A673 (cell line): Measurements from ENCODE around the gene TEX9. TPM values are rescaled to one million over a fixed set of nuclear protein-coding genes. Genes with fewer than 3 reads are reported as not detected.

Source experiments
- BruUV-seq: library from RNA; stranded (reverse); fragments of 400-500 nt; replicated peaks from 2 replicates; lab custom pipeline; 2021; lab: Mats Ljungman, UMichigan
- CTCF ChIA-PET: fragments of 300-600 bp; sonication (Branson Sonifier 250); formaldehyde crosslinking; loops from one replicate; lab custom pipeline; 2022; ENCODE audit warnings: antibody characterized with exemption; lab: Charles Lee
- POLR2A ChIA-PET: fragments of 300-600 bp; sonication (Branson Sonifier 250); formaldehyde crosslinking; loops from one replicate; lab custom pipeline; 2022; ENCODE audit warnings: antibody characterized with exemption; ENCODE audit not compliant: low non-redundant PET; lab: Charles Lee
- DNase-seq: peaks from one replicate; pipeline ENCODE4 v3.0.0-alpha.2; 2015; ENCODE audit warnings: low spot score
- H3K27ac ChIP-seq: fragments of 200-600 bp; sonication (generic); 2 replicates; pipeline ENCODE4 v1.5.1; 2016; ENCODE audit warnings: mixed run types, low read depth, mild to moderate bottlenecking, mixed read lengths, antibody characterized with exemption, low read length; ENCODE audit not compliant: poor library complexity, severe bottlenecking
- H3K27me3 ChIP-seq: fragments of 200-600 bp; sonication (generic); replicated peaks from 2 replicates; pipeline ENCODE4 v1.6.1; 2017; ENCODE audit warnings: mixed run types, low read depth, mild to moderate bottlenecking, mixed read lengths, antibody characterized with exemption, low read length; ENCODE audit not compliant: insufficient read depth, poor library complexity
- H3K36me3 ChIP-seq: fragments of 200-600 bp; sonication (generic); 2 replicates; pipeline ENCODE4 v1.6.1; 2016; ENCODE audit warnings: mixed run types, mild to moderate bottlenecking, mixed read lengths, antibody characterized with exemption, low read length; ENCODE audit not compliant: insufficient read depth, poor library complexity, severe bottlenecking
- H3K4me1 ChIP-seq: fragments of 200-600 bp; sonication (generic); 2 replicates; pipeline ENCODE4 v1.6.1; 2017; ENCODE audit warnings: mixed run types, mild to moderate bottlenecking, mixed read lengths, antibody characterized with exemption, low read length; ENCODE audit not compliant: insufficient read depth, poor library complexity, severe bottlenecking
- H3K4me3 ChIP-seq: fragments of 200-600 bp; sonication (generic); 2 replicates; pipeline ENCODE4 v1.5.1; 2016; ENCODE audit warnings: low read depth, mixed run types, mild to moderate bottlenecking, mixed read lengths, low read length; ENCODE audit not compliant: poor library complexity, severe bottlenecking
- H3K9me3 ChIP-seq: fragments of 200-600 bp; sonication (generic); 2 replicates; pipeline ENCODE4 v1.6.1; 2016; ENCODE audit warnings: mixed run types, low read depth, mild to moderate bottlenecking, mixed read lengths, antibody characterized with exemption, low read length; ENCODE audit not compliant: poor library complexity, severe bottlenecking
- CTCF ChIP-seq: fragments of 300-800, 200-600 bp; sonication (generic); conservative IDR thresholded peaks from 2 replicates; pipeline ENCODE4 v1.5.1; 2017; ENCODE audit warnings: low read depth, mild to moderate bottlenecking, antibody characterized with exemption, low read length, moderate library complexity, mixed read lengths
- EZH2 ChIP-seq: fragments of 200-600 bp; sonication (generic); IDR thresholded peaks from 2 replicates; pipeline ENCODE4 v1.6.1; 2017; ENCODE audit warnings: borderline replicate concordance, low read depth, mild to moderate bottlenecking, mixed read lengths, antibody characterized with exemption, low read length; ENCODE audit not compliant: poor library complexity, severe bottlenecking
- intact Hi-C: fragments of 100-400 bp; cut with micrococcal nuclease; formaldehyde crosslinking; loops from one replicate; pipeline ENCODE4 v1.10.0; 2022; ENCODE audit not compliant: unreplicated experiment
- total RNA-seq: library from RNA; stranded (reverse); gene quantifications from 2 replicates; pipeline ENCODE4 v1.2.3, GENCODE V29; 2021

TEX9 gene
- total RNA-seq, 1 experiment from 2014 or later = 18.0 TPM

DNA sequence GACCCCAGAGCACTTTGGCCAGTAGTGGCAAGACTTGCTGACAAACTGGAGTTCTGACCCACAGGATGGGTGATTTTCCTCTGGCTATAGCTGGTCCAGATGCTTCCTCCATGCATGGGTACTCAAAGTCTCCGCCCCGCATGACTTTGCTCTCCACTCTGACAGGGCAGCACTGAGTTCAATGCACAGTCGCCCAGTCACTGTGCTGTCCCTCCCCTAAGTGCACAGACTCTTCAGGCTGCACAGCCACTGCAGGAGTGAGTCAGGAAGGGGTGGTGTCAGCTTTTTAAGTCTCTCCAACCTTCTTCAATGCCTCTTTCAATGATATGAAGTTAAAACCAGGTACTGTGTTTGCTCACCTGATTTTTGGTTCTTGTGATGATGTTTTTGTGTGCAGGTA is 17.8 kb downstream of the TEX9 start:
- POLR2A ChIA-PET = no interaction called here
- Histone ChIP-seq H3K27me3 (no peaks in the 10 kb centered on the region), H3K4me3 (no peak overlapping the region), H3K36me3 (peaks cover 4% of the 10 kb centered on the region), H3K27ac (no peak overlapping the region), H3K9me3 (peaks cover 8% of the 10 kb centered on the region), H3K4me1 (no peaks in the 10 kb centered on the region)
- CTCF ChIA-PET = no interaction called here
- intact Hi-C loops = no loop called here
- no peak for DNase-seq
- no TSS peak for BruUV-seq
- no peak for TF ChIP-seq CTCF
- no peak for TF ChIP-seq EZH2

DNA sequence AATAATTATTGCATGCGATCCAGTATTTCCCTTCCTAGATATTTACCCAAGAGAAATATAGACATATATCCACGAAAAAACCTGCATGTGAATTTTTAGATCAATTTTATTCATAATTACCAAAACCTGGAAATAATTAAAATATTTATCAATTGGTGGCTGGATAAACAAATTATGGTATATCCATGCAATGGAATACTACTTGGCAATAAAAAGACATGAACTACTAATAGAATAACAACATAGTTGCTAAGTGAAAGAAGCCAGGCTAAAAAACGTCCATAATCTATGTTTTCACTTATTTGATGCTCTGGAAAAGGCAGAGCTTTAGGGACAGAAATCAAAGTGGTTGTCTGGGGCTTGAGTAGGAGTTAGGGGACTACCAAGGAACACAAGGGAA is 20.7 kb downstream of the TEX9 start:
- no peaks in the 10 kb centered on the region for H3K9me3 ChIP-seq
- ChIA-PET CTCF (no interaction called here), POLR2A (no interaction called here)
- peaks cover 4% of the 10 kb centered on the region for H3K36me3 ChIP-seq
- DNase-seq = no peak
- no peaks in the 10 kb centered on the region for H3K27me3 ChIP-seq
- H3K27ac ChIP-seq = no peak overlapping the region
- H3K4me1 ChIP-seq = no peaks in the 10 kb centered on the region
- intact Hi-C loops = no loop called here
- BruUV-seq = no TSS peak
- TF ChIP-seq CTCF = no peak
- no peak for TF ChIP-seq EZH2
- H3K4me3 ChIP-seq = no peak overlapping the region

DNA sequence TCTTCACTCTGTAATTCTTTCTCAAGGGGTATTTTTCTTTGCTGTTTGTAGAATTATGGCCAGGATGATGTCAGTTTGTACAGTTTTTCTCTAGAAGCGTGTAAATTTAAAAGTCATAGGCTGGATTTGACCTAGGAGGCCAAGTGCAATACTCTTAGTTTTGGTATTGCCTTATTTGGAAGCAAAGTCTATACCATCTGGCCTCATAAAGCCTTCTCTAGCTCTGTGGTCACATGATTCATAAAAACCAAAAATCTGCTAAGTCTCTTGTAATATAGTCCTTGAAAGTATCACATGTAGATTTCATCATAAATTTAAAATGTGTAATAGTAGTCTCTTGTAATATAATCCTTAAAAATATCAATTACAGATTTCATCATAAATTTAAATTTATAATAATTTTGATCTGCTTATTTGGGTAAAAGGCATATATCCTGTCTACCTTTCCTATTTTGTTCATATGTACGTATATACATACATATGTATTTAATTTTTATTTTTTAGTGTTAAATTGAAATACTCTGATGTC is 25.6 kb downstream of the TEX9 start:
- no peak for TF ChIP-seq EZH2
- Histone ChIP-seq H3K4me1 (no peaks in the 10 kb centered on the region), H3K27ac (no peak overlapping the region), H3K27me3 (no peaks in the 10 kb centered on the region), H3K9me3 (no peaks in the 10 kb centered on the region), H3K36me3 (peaks cover 3% of the 10 kb centered on the region), H3K4me3 (no peak overlapping the region)
- no TSS peak for BruUV-seq
- CTCF ChIA-PET = no interaction called here
- DNase-seq = no peak
- POLR2A ChIA-PET = no interaction called here
- intact Hi-C loops = no loop called here

GRCh38 chr15:56393277-56393676 is 28.1 kb downstream of the TEX9 start:
- intact Hi-C loops = no loop called here
- Histone ChIP-seq H3K27me3 (no peaks in the 10 kb centered on the region), H3K9me3 (no peaks in the 10 kb centered on the region), H3K4me1 (no peaks in the 10 kb centered on the region), H3K4me3 (no peak overlapping the region), H3K27ac (no peak overlapping the region), H3K36me3 (no peaks in the 10 kb centered on the region)
- no peak for DNase-seq
- no TSS peak for BruUV-seq
- TF ChIP-seq EZH2 (no peak), CTCF (no peak)
- ChIA-PET CTCF (no interaction called here), POLR2A (no interaction called here)
